ENCODE data around the gene OTOA. TPM values are rescaled to one million over a fixed set of nuclear protein-coding genes. Genes with fewer than 3 reads are reported as not detected.
"Not testable (repeated sequence)": the region's sequence is repeated elsewhere in the genome, so short reads cannot be mapped to it uniquely, and the experiment has no call there.

The OTOA gene
- total RNA-seq, 1 donor from 2014 or later: not detected

DNA sequence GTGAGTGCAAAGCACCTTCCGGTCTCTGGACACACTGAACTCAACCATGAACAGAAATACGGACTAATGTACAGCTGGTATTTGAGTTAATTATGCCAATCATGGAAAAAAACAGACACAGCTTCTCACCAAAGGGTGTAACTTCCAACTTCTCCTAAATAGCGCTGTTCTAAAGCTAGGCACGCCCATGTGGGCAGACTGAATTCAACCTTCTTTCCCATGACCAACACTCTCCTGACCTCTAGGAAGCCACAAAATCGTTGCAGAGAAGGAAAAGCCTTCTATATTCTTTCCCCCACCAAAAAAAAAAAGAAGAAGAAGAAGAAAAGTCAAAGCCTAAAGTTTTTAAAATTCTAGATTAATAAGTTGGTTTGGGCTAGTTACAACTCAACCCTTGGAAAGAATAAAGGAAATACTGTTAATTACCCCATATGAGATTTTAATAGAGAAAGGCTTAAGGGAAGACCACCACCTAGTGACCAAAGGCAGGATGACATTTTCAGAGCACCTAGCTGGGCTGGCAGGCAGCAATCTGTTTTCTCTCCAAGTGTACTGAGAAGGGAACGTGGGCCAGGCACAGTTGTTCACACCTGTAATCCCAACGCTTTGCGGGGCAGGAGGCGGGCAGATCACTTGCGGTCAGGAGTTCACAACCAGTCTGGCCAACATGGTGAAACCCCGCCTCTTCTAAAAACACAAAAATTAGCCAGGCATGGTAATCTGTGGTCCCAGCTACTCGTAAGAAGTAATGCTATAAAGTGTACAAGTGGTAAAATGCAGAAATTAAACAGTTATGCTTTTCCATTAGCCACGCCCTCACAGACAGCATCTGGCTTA, 138.0 kb downstream of the OTOA start:
- H3K36me3 ChIP-seq; H2AFZ ChIP-seq (replicated peaks); H3K27ac ChIP-seq; H3K9ac ChIP-seq; H3K4me1 ChIP-seq; H3K27me3 ChIP-seq; H3K4me2 ChIP-seq; H4K20me1 ChIP-seq (ENCODE audit: low read depth); H3K27ac Mint-ChIP-seq; H3K9me3 ChIP-seq (ENCODE audit: low read depth); H3K4me1 Mint-ChIP-seq; H3K9me3 Mint-ChIP-seq; H3K36me3 Mint-ChIP-seq; H3K79me2 ChIP-seq (ENCODE audit: low read depth); H3K4me3 Mint-ChIP-seq; H3K27me3 Mint-ChIP-seq (ENCODE audit: insufficient read depth, low read depth); H3K4me3 ChIP-seq; H3F3A ChIP-seq (ENCODE audit: low read depth): not testable (repeated sequence)
- peak; percentile 40 for DNase-seq (ENCODE audit: low spot score)
- peak; percentile 56 for TF ChIP-seq CTCF (IDR thresholded peaks at IDR 0.05)

- not testable (repeated sequence) for H3F3A ChIP-seq (ENCODE audit: low read depth); H3K4me3 Mint-ChIP-seq; H3K36me3 ChIP-seq; H3K4me1 Mint-ChIP-seq; H3K4me3 ChIP-seq; H3K79me2 ChIP-seq (ENCODE audit: low read depth); H3K9me3 ChIP-seq (ENCODE audit: low read depth); DNase-seq (ENCODE audit: low spot score); H3K4me1 ChIP-seq; H3K9ac ChIP-seq; H4K20me1 ChIP-seq (ENCODE audit: low read depth); H3K36me3 Mint-ChIP-seq; H3K27me3 Mint-ChIP-seq (ENCODE audit: insufficient read depth, low read depth); H2AFZ ChIP-seq (replicated peaks); H3K27ac Mint-ChIP-seq; H3K27ac ChIP-seq; H3K4me2 ChIP-seq; H3K27me3 ChIP-seq; H3K9me3 Mint-ChIP-seq
These were observed 138.6 kb downstream of the OTOA start for GRCh38 chr16:21802375-21802663.

Small RNA genes within 50 kb of the gene (small RNA-seq; reads per million reads assigned to genes)
- not detected for gene RNU6-1005P
- not detected for gene RNU6-196P

Other genes starting within 250 kb of the OTOA start
- gene METTL9, start 64.4 kb upstream of the OTOA start, total RNA-seq (ENCODE audit: low replicate concordance): 234 and 329 TPM in 2 replicates
- not detected in 2 replicates for gene IGSF6, start 11.4 kb upstream of the OTOA start, total RNA-seq (ENCODE audit: low replicate concordance)
- gene NPIPB4, start 193.8 kb downstream of the OTOA start, total RNA-seq (ENCODE audit: low replicate concordance): 9.8 and 11.0 TPM in 2 replicates